Measurements from ENCODE around the gene TRIM39. TPM values are rescaled to one million over a fixed set of nuclear protein-coding genes. Genes with fewer than 3 reads are reported as not detected.

The TRIM39 gene
- polyA plus RNA-seq, 1 donor from 2014 or later: 9.2 TPM

- H2AFZ ChIP-seq (ENCODE audit: low read depth, low read length): peak overlapping the region; percentile 79
Observed at GRCh38 chr6:30325873-30326525, 728 bp upstream of the TRIM39 start.

DNA sequence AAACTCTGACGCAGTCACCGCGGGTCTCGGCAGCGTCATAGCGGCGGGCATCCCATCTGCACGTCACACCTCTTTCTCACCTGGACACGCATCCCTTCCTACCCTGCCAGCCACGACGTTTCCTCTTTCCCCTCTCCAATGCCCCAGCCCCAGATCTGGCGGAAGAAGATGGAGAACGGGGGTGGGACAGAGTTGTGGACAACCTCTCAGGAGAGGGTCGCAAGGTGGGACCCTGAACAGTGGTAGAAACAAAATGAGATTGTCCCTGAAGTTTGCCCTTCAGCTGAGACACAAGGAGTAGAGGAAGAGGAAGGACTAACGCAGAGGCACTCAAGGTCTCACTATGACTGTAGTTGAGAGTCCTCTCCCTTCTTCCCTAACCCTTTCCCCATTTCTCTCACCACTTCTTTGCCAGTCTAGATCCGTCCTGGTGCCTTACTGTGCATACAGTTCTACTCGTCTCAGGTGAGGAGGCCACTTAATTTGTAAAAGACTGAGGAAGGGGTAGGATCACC, 562 bp downstream of the TRIM39 start:
- Histone ChIP-seq H3K27ac (ENCODE audit: low read length) (peak overlapping the region; percentile 92), H3K36me3 (ENCODE audit: insufficient read depth, low read length) (no peaks in the 10 kb centered on the region), H3K79me2 (replicated peaks; ENCODE audit: insufficient read depth, low read length) (peaks cover 33% of the 10 kb centered on the region), H3K4me2 (ENCODE audit: low read length) (peak overlapping the region; percentile 98), H3K9me2 (ENCODE audit: insufficient read depth, low read length) (no peaks in the 10 kb centered on the region), H3K27me3 (ENCODE audit: insufficient read depth, low read depth, low read length) (no peaks in the 10 kb centered on the region), H4K20me1 (ENCODE audit: insufficient read depth) (no peaks in the 10 kb centered on the region), H2AFZ (ENCODE audit: low read depth, low read length) (peak overlapping the region; percentile 63), H3K9ac (ENCODE audit: low read length) (peak overlapping the region; percentile 95), H3K9me3 (ENCODE audit: low read length) (no peaks in the 10 kb centered on the region), H3F3A (ENCODE audit: insufficient read depth, low read length, poor library complexity, severe bottlenecking) (no peaks in the 10 kb centered on the region), H3K4me3 (ENCODE audit: low read length) (peak overlapping the region; percentile 79)
- peak; percentile 0 for TF ChIP-seq SMC3 (conservative IDR thresholded peaks at IDR 0.05; ENCODE audit: poor library complexity)
- TF ChIP-seq POLR2AphosphoS5 (IDR thresholded peaks at IDR 0.05): peak; percentile 8
- TF ChIP-seq MXI1 (conservative IDR thresholded peaks at IDR 0.05; ENCODE audit: poor library complexity, severe bottlenecking): peak; percentile 7
- no peak for TF ChIP-seq RAD21 (conservative IDR thresholded peaks at IDR 0.05)
- TF ChIP-seq EP300 (conservative IDR thresholded peaks at IDR 0.05; ENCODE audit: poor library complexity, severe bottlenecking): peak; percentile 43

More at GRCh38 chr6:30325873-30326525, 728 bp upstream of the TRIM39 start:
- Histone ChIP-seq H3K4me2 (ENCODE audit: low read length) (peak overlapping the region; percentile 82), H3K79me2 (replicated peaks; ENCODE audit: insufficient read depth, low read length) (peaks cover 45% of the 10 kb centered on the region), H3K9me3 (ENCODE audit: low read length) (no peaks in the 10 kb centered on the region), H4K20me1 (ENCODE audit: insufficient read depth) (no peaks in the 10 kb centered on the region), H3K27me3 (ENCODE audit: insufficient read depth, low read depth, low read length) (no peaks in the 10 kb centered on the region), H3K9me2 (ENCODE audit: insufficient read depth, low read length) (no peaks in the 10 kb centered on the region), H3K27ac (ENCODE audit: low read length) (peak overlapping the region; percentile 92), H3K9ac (ENCODE audit: low read length) (peak overlapping the region; percentile 95), H3K36me3 (ENCODE audit: insufficient read depth, low read length) (no peaks in the 10 kb centered on the region), H3K4me3 (ENCODE audit: low read length) (peak overlapping the region; percentile 79), H3F3A (ENCODE audit: insufficient read depth, low read length, poor library complexity, severe bottlenecking) (no peaks in the 10 kb centered on the region)
- peak; percentile 94 for TF ChIP-seq MXI1 (conservative IDR thresholded peaks at IDR 0.05; ENCODE audit: poor library complexity, severe bottlenecking)
- peak; percentile 69 for TF ChIP-seq POLR2AphosphoS5 (IDR thresholded peaks at IDR 0.05)
- TF ChIP-seq SMC3 (conservative IDR thresholded peaks at IDR 0.05; ENCODE audit: poor library complexity): no peak
- TF ChIP-seq TAF1 (IDR thresholded peaks at IDR 0.05; ENCODE audit: low read depth): no peak

- no peaks in the 10 kb centered on the region for H3K9me3 ChIP-seq (ENCODE audit: low read length)
- peaks cover 21% of the 10 kb centered on the region for H3K79me2 ChIP-seq (replicated peaks; ENCODE audit: insufficient read depth, low read length)
- H2AFZ ChIP-seq (ENCODE audit: low read depth, low read length): no peak overlapping the region
- H3K4me2 ChIP-seq (ENCODE audit: low read length): no peak overlapping the region
- H3K4me3 ChIP-seq (ENCODE audit: low read length): peak overlapping the region; percentile 79
- no peaks in the 10 kb centered on the region for H3F3A ChIP-seq (ENCODE audit: insufficient read depth, low read length, poor library complexity, severe bottlenecking)
- H3K36me3 ChIP-seq (ENCODE audit: insufficient read depth, low read length): peaks cover 6% of the 10 kb centered on the region
- H3K27ac ChIP-seq (ENCODE audit: low read length): no peak overlapping the region
- no peaks in the 10 kb centered on the region for H3K9me2 ChIP-seq (ENCODE audit: insufficient read depth, low read length)
- no peak overlapping the region for H3K9ac ChIP-seq (ENCODE audit: low read length)
- no peaks in the 10 kb centered on the region for H4K20me1 ChIP-seq (ENCODE audit: insufficient read depth)
- H3K27me3 ChIP-seq (ENCODE audit: insufficient read depth, low read depth, low read length): no peaks in the 10 kb centered on the region
- TF ChIP-seq EZH2 (IDR thresholded peaks at IDR 0.05; ENCODE audit: borderline replicate concordance, insufficient read depth, low read length, poor library complexity, severe bottlenecking) (no peak), TAF1 (IDR thresholded peaks at IDR 0.05; ENCODE audit: low read depth) (no peak), REST (IDR thresholded peaks at IDR 0.05; ENCODE audit: borderline replicate concordance) (no peak), EP300 (conservative IDR thresholded peaks at IDR 0.05; ENCODE audit: poor library complexity, severe bottlenecking) (no peak), POLR2AphosphoS5 (IDR thresholded peaks at IDR 0.05) (no peak)
Observed at GRCh38 chr6:30328397-30328796, 1.7 kb downstream of the TRIM39 start.
